Occipital lobe (tissue), 2 donors: ENCODE results near the gene LDLRAD4. TPM values are rescaled to one million over a fixed set of nuclear protein-coding genes. Genes with fewer than 3 reads are reported as not detected.
A peak's percentile ranks its signal among the peaks of the same experiment; 100 is the strongest.

ENCODE experiments used
- DNase-seq: peaks from one replicate; lab custom pipeline; 2025; lab: John Stamatoyannopoulos, UW
- total RNA-seq: library from RNA; depleted of rRNA; stranded (reverse); fragments of >200 nt; gene quantifications from one replicate; pipeline ENCODE4 v1.2.3, GENCODE V29; 2014

Gene LDLRAD4
- total RNA-seq, 1 donor from 2014 or later, result 129 TPM

- DNase-seq, result no peak
Measured at GRCh38 chr18:13422541-13423147, 204.1 kb downstream of the LDLRAD4 start.

GRCh38 chr18:13423352-13423751, 204.8 kb downstream of the LDLRAD4 start:
- DNase-seq, result no peak

GRCh38 chr18:13424363-13424762, 205.8 kb downstream of the LDLRAD4 start:
- DNase-seq, result no peak

- no peak for DNase-seq
Measured at GRCh38 chr18:13425357-13426091, 207.0 kb downstream of the LDLRAD4 start.

GRCh38 chr18:13427354-13427753, 208.8 kb downstream of the LDLRAD4 start:
- DNase-seq, result no peak

GRCh38 chr18:13428319-13428718, 209.8 kb downstream of the LDLRAD4 start:
- no peak for DNase-seq

GRCh38 chr18:13429016-13429415, 210.5 kb downstream of the LDLRAD4 start:
- DNase-seq, result no peak

- no peak for DNase-seq
Measured at GRCh38 chr18:13429884-13430510, 211.4 kb downstream of the LDLRAD4 start.

GRCh38 chr18:13430663-13431062, 212.1 kb downstream of the LDLRAD4 start:
- no peak for DNase-seq

GRCh38 chr18:13431886-13432285, 213.3 kb downstream of the LDLRAD4 start:
- no peak for DNase-seq

GRCh38 chr18:13433125-13433524, 214.6 kb downstream of the LDLRAD4 start:
- no peak for DNase-seq

- DNase-seq, result no peak
Measured at GRCh38 chr18:13433685-13434084, 215.1 kb downstream of the LDLRAD4 start.

GRCh38 chr18:13434854-13435253, 216.3 kb downstream of the LDLRAD4 start:
- no peak for DNase-seq

- no peak for DNase-seq
Measured at GRCh38 chr18:13435586-13436333, 217.2 kb downstream of the LDLRAD4 start.

- no peak for DNase-seq
Measured at GRCh38 chr18:13436576-13436975, 218.0 kb downstream of the LDLRAD4 start.

- DNase-seq, result peak; percentile 10
Measured at GRCh38 chr18:13437034-13437433, 218.5 kb downstream of the LDLRAD4 start.

- DNase-seq, result no peak
Measured at GRCh38 chr18:13437796-13438506, 219.4 kb downstream of the LDLRAD4 start.

- DNase-seq, result no peak
Measured at GRCh38 chr18:13438507-13439056, 220.0 kb downstream of the LDLRAD4 start.

- DNase-seq, result no peak
Measured at GRCh38 chr18:13439461-13439860, 220.9 kb downstream of the LDLRAD4 start.

GRCh38 chr18:13440277-13441248, 222.0 kb downstream of the LDLRAD4 start:
- no peak for DNase-seq
